ENCODE results near the gene SLC25A43. TPM values are rescaled to one million over a fixed set of nuclear protein-coding genes. Genes with fewer than 3 reads are reported as not detected.

SLC25A43 gene
- total RNA-seq, 4 donors from 2014 or later = 18.4 to 33.7 (median 22.2) TPM

- ATAC-seq (ENCODE audit: low FRiP score) = no peak
- DNase-seq (ENCODE audit: low spot score) = no peak
- no peak for TF ChIP-seq CTCF (IDR thresholded peaks at IDR 0.05)
Observed at GRCh38 chrX:119391279-119391678, 7.9 kb upstream of the SLC25A43 start.

GRCh38 chrX:119393144-119393543 lies 6.0 kb upstream of the SLC25A43 start:
- ATAC-seq (ENCODE audit: low FRiP score) (no peak), DNase-seq (ENCODE audit: low spot score) (no peak)

GRCh38 chrX:119398587-119398973 lies 556 bp upstream of the SLC25A43 start:
- no peak for TF ChIP-seq CTCF (IDR thresholded peaks at IDR 0.05)
- ATAC-seq (ENCODE audit: low FRiP score) (no peak), DNase-seq (ENCODE audit: low spot score) (no peak)

More at GRCh38 chrX:119393144-119393543, 6.0 kb upstream of the SLC25A43 start:
- TF ChIP-seq CTCF (IDR thresholded peaks at IDR 0.05) = no peak

GRCh38 chrX:119399772-119400101 lies 601 bp downstream of the SLC25A43 start:
- TF ChIP-seq CTCF (IDR thresholded peaks at IDR 0.05) = no peak
- DNase-seq (ENCODE audit: low spot score) = no peak
- ATAC-seq (ENCODE audit: low FRiP score) = peak; percentile 20

- TF ChIP-seq CTCF (IDR thresholded peaks at IDR 0.05) = no peak
- ATAC-seq (ENCODE audit: low FRiP score) = no peak
- no peak for DNase-seq (ENCODE audit: low spot score)
Observed at GRCh38 chrX:119401569-119401968, 2.4 kb downstream of the SLC25A43 start.

GRCh38 chrX:119402588-119402987 lies 3.5 kb downstream of the SLC25A43 start:
- TF ChIP-seq CTCF (IDR thresholded peaks at IDR 0.05) = no peak
- DNase-seq (ENCODE audit: low spot score) (no peak), ATAC-seq (ENCODE audit: low FRiP score) (no peak)

- no peak for ATAC-seq (ENCODE audit: low FRiP score)
- DNase-seq (ENCODE audit: low spot score) = no peak
- TF ChIP-seq CTCF (IDR thresholded peaks at IDR 0.05) = no peak
Observed at GRCh38 chrX:119406776-119407175, 7.6 kb downstream of the SLC25A43 start.

All from omental fat pad (tissue), 4 donors.